ENCODE results near the gene TMPRSS2.
"Not testable (repeated sequence)": the region's sequence is repeated elsewhere in the genome, so short reads cannot be mapped to it uniquely, and the experiment has no call there.

Gene TMPRSS2

GRCh38 chr21:41425588-41425953 lies 82.4 kb downstream of the TMPRSS2 start:
- no peak for DNase-seq

- DNase-seq, result not testable (repeated sequence)
These were observed 84.7 kb downstream of the TMPRSS2 start for GRCh38 chr21:41423305-41423636.

- no peak for DNase-seq
These were observed 85.2 kb downstream of the TMPRSS2 start for GRCh38 chr21:41422546-41423304.

GRCh38 chr21:41420998-41421397 lies 87.0 kb downstream of the TMPRSS2 start:
- not testable (repeated sequence) for DNase-seq

- peak; percentile 57 for DNase-seq
These were observed 87.8 kb downstream of the TMPRSS2 start for GRCh38 chr21:41419921-41420862.

- DNase-seq, result no peak
These were observed 88.8 kb downstream of the TMPRSS2 start for GRCh38 chr21:41418956-41419680.

- no peak for DNase-seq
These were observed 89.6 kb downstream of the TMPRSS2 start for GRCh38 chr21:41418393-41418792.

- not testable (repeated sequence) for DNase-seq
These were observed 90.5 kb downstream of the TMPRSS2 start for GRCh38 chr21:41417505-41417904.
